DOHH2 (cell line): Measurements from ENCODE around the gene SLC7A14.

Experiments used
- H3F3A ChIP-seq: fragments of 200-600 bp; sonication (generic), shearing (Covaris generic); 2 replicates; pipeline ENCODE4 v1.6.0; 2016; ENCODE audit warnings: antibody characterized with exemption, mild to moderate bottlenecking; ENCODE audit not compliant: control insufficient read depth, insufficient read depth
- H3K27ac ChIP-seq: fragments of 200-600 bp; sonication (generic); 2 replicates; pipeline ENCODE4 v1.5.1; 2014; ENCODE audit warnings: low read depth, mild to moderate bottlenecking, low read length, moderate library complexity
- H3K27me3 ChIP-seq: fragments of 200-600 bp; sonication (generic); 2 replicates; pipeline ENCODE4 v1.6.1; 2014; ENCODE audit warnings: mild to moderate bottlenecking, low read length, mixed read lengths; ENCODE audit not compliant: control insufficient read depth
- H3K36me3 ChIP-seq: fragments of 200-600 bp; sonication (generic); 2 replicates; pipeline ENCODE4 v1.6.1; 2014; ENCODE audit warnings: mild to moderate bottlenecking, low read length, moderate library complexity, mixed read lengths; ENCODE audit not compliant: control insufficient read depth
- H3K4me1 ChIP-seq: fragments of 200-600 bp; sonication (generic); 2 replicates; pipeline ENCODE4 v1.6.1; 2014; ENCODE audit warnings: mild to moderate bottlenecking, low read length, mixed read lengths; ENCODE audit not compliant: control insufficient read depth
- H3K4me2 ChIP-seq: fragments of 200-600 bp; sonication (generic); 2 replicates; pipeline ENCODE4 v1.6.0; 2014; ENCODE audit warnings: mild to moderate bottlenecking, low read length, moderate library complexity
- H3K4me3 ChIP-seq: fragments of 200-600 bp; sonication (generic); 2 replicates; pipeline ENCODE4 v1.5.1; 2014; ENCODE audit warnings: mild to moderate bottlenecking, low read length, mixed read lengths
- H3K79me2 ChIP-seq: fragments of 200-600 bp; sonication (generic); 2 replicates; pipeline ENCODE4 v1.6.1; 2014; ENCODE audit warnings: mild to moderate bottlenecking, low read length, mixed read lengths; ENCODE audit not compliant: control insufficient read depth
- H3K9me2 ChIP-seq: fragments of 200-600 bp; sonication (generic); replicated peaks from 2 replicates; pipeline ENCODE4 v1.6.1; 2014; ENCODE audit warnings: mild to moderate bottlenecking, low read length, mixed read lengths; ENCODE audit not compliant: control insufficient read depth
- H3K9me3 ChIP-seq: fragments of 200-600 bp; sonication (generic); 2 replicates; pipeline ENCODE4 v1.6.1; 2014; ENCODE audit warnings: antibody characterized with exemption, low read length, mixed read lengths; ENCODE audit not compliant: control insufficient read depth, insufficient read depth
- H4K20me1 ChIP-seq: fragments of 200-600 bp; sonication (generic); 2 replicates; pipeline ENCODE4 v1.6.0; 2014; ENCODE audit warnings: low read depth, mild to moderate bottlenecking, antibody characterized with exemption, low read length, moderate library complexity; ENCODE audit not compliant: control insufficient read depth, insufficient read depth
- EZH2phosphoT487 ChIP-seq: fragments of 200-600 bp; sonication (generic); IDR thresholded peaks from 2 replicates; pipeline ENCODE4 v1.6.1; 2017; ENCODE audit warnings: borderline replicate concordance, mild to moderate bottlenecking, antibody characterized with exemption, low read length, moderate library complexity, mixed read lengths
- TF ChIP-seq, protein P1 (sequence below): fragments of 200-600 bp; sonication (generic); IDR thresholded peaks from one replicate; pipeline ENCODE4 v1.5.1; 2014; ENCODE audit warnings: antibody characterized with exemption, mild to moderate bottlenecking, low read depth, low read length; ENCODE audit not compliant: poor library complexity, severe bottlenecking

The SLC7A14 gene

GRCh38 chr3:170522201-170522600 lies 63.7 kb downstream of the SLC7A14 start:
- no peaks in the 10 kb centered on the region for H3K9me3 ChIP-seq
- no peaks in the 10 kb centered on the region for H3K9me2 ChIP-seq
- no peaks in the 10 kb centered on the region for H4K20me1 ChIP-seq
- no peaks in the 10 kb centered on the region for H3K4me1 ChIP-seq
- no peaks in the 10 kb centered on the region for H3F3A ChIP-seq
- peaks cover 6% of the 10 kb centered on the region; the same call in 1 of the 2 replicates for H3K27me3 ChIP-seq
- no peak overlapping the region for H3K27ac ChIP-seq
- TF ChIP-seq, protein P1, sequence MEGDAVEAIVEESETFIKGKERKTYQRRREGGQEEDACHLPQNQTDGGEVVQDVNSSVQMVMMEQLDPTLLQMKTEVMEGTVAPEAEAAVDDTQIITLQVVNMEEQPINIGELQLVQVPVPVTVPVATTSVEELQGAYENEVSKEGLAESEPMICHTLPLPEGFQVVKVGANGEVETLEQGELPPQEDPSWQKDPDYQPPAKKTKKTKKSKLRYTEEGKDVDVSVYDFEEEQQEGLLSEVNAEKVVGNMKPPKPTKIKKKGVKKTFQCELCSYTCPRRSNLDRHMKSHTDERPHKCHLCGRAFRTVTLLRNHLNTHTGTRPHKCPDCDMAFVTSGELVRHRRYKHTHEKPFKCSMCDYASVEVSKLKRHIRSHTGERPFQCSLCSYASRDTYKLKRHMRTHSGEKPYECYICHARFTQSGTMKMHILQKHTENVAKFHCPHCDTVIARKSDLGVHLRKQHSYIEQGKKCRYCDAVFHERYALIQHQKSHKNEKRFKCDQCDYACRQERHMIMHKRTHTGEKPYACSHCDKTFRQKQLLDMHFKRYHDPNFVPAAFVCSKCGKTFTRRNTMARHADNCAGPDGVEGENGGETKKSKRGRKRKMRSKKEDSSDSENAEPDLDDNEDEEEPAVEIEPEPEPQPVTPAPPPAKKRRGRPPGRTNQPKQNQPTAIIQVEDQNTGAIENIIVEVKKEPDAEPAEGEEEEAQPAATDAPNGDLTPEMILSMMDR = no peak
- no peak for TF ChIP-seq EZH2phosphoT487
- no peaks in the 10 kb centered on the region for H3K36me3 ChIP-seq
- H3K79me2 ChIP-seq = no peaks in the 10 kb centered on the region
- H3K4me2 ChIP-seq = no peak overlapping the region
- no peak overlapping the region for H3K4me3 ChIP-seq

- Histone ChIP-seq H3K27ac (no peak overlapping the region), H3F3A (no peaks in the 10 kb centered on the region), H3K4me2 (no peak overlapping the region), H3K79me2 (no peaks in the 10 kb centered on the region), H4K20me1 (no peaks in the 10 kb centered on the region), H3K9me2 (no peaks in the 10 kb centered on the region), H3K4me1 (no peaks in the 10 kb centered on the region), H3K4me3 (no peak overlapping the region), H3K9me3 (no peaks in the 10 kb centered on the region), H3K27me3 (peaks cover 6% of the 10 kb centered on the region; the same call in 1 of the 2 replicates), H3K36me3 (no peaks in the 10 kb centered on the region)
- TF ChIP-seq EZH2phosphoT487 = no peak
- TF ChIP-seq, protein P1 = no peak
Measured at GRCh38 chr3:170520996-170521395, 64.9 kb downstream of the SLC7A14 start.

DNA sequence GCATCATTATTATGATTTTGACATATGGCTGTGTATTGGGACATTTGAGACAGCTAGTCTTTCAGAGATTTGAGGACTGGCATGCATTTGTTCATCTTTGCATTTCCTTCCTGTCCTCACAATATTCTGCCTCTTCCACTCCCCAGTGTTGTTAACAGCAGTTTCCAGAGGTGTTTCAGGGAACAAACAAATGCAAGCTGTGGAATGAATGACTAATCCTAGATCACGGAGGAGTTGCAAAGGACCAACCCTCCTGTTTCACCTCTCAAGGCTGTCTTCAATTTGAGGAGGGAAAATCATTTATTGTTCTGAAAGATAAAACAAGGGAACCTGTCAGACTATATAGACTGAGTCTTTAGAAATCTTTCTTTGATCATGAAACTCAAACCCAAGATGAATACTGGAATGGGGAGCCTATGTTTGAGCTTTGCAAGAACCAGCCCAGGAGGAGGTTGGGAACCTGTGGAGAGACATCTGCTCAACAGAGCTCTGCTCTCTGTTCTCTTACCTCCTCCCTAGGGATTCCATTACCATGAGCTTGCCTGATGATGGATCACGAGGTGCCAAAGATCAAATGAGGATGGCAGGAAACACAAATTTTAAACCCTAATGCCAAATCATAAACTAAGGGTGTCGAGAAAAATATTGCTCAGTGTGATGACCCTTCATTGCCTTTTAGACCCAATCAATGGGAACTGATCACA lies 68.5 kb downstream of the SLC7A14 start:
- no peak for TF ChIP-seq EZH2phosphoT487
- TF ChIP-seq, protein P1 = no peak
- no peaks in the 10 kb centered on the region for H4K20me1 ChIP-seq
- H3K27me3 ChIP-seq = peaks cover 6% of the 10 kb centered on the region; the same call in 1 of the 2 replicates
- H3K4me3 ChIP-seq = no peak overlapping the region
- H3K9me3 ChIP-seq = no peaks in the 10 kb centered on the region
- H3K4me2 ChIP-seq = no peak overlapping the region
- no peaks in the 10 kb centered on the region for H3K9me2 ChIP-seq
- H3F3A ChIP-seq = no peaks in the 10 kb centered on the region
- H3K79me2 ChIP-seq = no peaks in the 10 kb centered on the region
- H3K27ac ChIP-seq = no peak overlapping the region
- no peaks in the 10 kb centered on the region for H3K36me3 ChIP-seq
- H3K4me1 ChIP-seq = peaks cover 3% of the 10 kb centered on the region
